ENCODE results near the gene NFXL1. TPM values are rescaled to one million over a fixed set of nuclear protein-coding genes. Genes with fewer than 3 reads are reported as not detected.
"Not testable (repeated sequence)": the region's sequence is repeated elsewhere in the genome, so short reads cannot be mapped to it uniquely, and the experiment has no call there.

Gene NFXL1
- total RNA-seq, 4 donors from 2014 or later, result 3.7 to 10.8 (median 5.5) TPM

GRCh38 chr4:47930971-47931804 lies 16.8 kb upstream of the NFXL1 start:
- Histone ChIP-seq H3K9me3 (no peaks in the 10 kb centered on the region), H3K4me1 (no peaks in the 10 kb centered on the region), H3K4me3 (no peak overlapping the region), H3K27me3 (no peaks in the 10 kb centered on the region), H3K36me3 (no peaks in the 10 kb centered on the region), H3K27ac (no peak overlapping the region)
- intact Hi-C loops (cut with DNase I; ENCODE audit: low total_unique reads) (loop anchor here (5.0 kb wide), 1 partner anchor 264 kb away; no protein-coding TSS in a partner anchor), in situ Hi-C loops (cut with MboI; ENCODE audit: low sequenced_read_pairs in 4 of 4) (loop anchor here (10.0 to 25.0 kb wide), 2 partner anchors 244 to 246 kb away; no protein-coding TSS in a partner anchor)
- ATAC-seq, result no peak
- no peak for DNase-seq
- no peak for TF ChIP-seq POLR2A (IDR thresholded peaks at IDR 0.05)

DNA sequence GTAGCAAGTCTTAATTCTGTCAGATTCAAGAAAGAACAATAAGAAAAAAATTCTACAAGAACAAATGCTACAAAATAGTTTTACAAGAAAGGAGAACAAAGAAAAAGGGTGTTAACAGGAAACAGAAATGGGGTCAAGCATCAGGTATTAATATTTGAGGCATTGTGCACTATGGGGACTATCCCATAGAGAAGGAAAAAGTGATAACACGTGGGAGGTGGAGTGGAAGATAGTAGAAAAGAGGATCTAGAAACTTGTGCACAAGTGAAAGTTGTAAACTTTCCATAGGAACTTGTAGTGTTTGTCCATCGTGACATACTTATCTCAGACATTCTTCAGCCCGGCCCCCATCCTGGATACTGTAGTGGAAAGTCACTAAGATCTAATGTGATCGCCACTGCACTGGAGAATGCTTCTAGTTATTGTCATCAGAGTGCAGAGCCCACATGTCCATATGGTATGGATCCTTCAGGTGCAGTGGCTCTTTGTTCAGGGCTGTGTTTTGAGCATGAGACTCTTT lies 15.4 kb upstream of the NFXL1 start:
- in situ Hi-C loops (cut with MboI; ENCODE audit: low sequenced_read_pairs in 4 of 4) (loop anchor here (10.0 to 25.0 kb wide), 3 partner anchors 155 to 245 kb away; no protein-coding TSS in a partner anchor), intact Hi-C loops (cut with DNase I; ENCODE audit: low total_unique reads) (loop anchor here (5.0 kb wide), 1 partner anchor 262 kb away; no protein-coding TSS in a partner anchor)
- Histone ChIP-seq H3K27me3 (no peaks in the 10 kb centered on the region), H3K4me3 (no peak overlapping the region), H3K4me1 (no peaks in the 10 kb centered on the region), H3K9me3 (no peaks in the 10 kb centered on the region), H3K36me3 (no peaks in the 10 kb centered on the region), H3K27ac (no peak overlapping the region)
- no peak for TF ChIP-seq CTCF (IDR thresholded peaks at IDR 0.05 in 4 of 5, conservative IDR thresholded peaks at IDR 0.05 in 1 of 5)
- TF ChIP-seq POLR2A (IDR thresholded peaks at IDR 0.05), result no peak
- DNase-seq, result no peak
- ATAC-seq, result no peak

DNA sequence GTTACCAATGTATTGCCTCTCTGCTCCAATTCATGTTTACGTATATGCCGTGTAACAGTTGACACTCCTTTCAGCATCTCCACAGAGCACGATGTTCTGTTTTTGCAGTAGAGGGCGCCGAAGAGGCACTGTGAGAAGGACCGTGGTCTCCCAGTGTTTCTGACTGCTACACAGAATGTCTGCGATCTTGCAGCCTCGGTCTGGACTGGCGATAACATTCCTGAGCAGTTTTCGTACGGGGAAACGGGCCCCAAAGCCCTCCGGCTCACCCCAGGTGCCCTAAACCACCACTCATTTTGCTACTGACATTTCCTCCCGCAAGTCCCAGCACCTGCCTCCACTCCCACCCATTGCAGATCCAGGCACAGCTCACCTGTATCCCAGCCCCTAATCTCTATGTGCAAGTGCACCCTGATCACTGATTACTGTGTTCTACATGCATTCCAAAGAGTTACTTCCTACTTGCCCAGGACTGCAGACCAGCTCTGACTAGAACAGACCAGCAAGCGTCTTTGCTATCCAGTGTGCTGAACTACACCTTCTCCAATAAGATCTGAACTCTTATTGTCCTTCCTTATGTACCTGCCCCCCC lies 12.4 kb upstream of the NFXL1 start:
- in situ Hi-C loops (cut with MboI; ENCODE audit: low sequenced_read_pairs in 4 of 4) (loop anchor here in 3 of 4 donors (10.0 to 25.0 kb wide), 2 partner anchors 158 to 239 kb away; no protein-coding TSS in a partner anchor), intact Hi-C loops (cut with DNase I; ENCODE audit: low total_unique reads) (loop anchor here (2.0 kb wide), 1 partner anchor 160 kb away; no protein-coding TSS in a partner anchor)
- no peaks in the 10 kb centered on the region for H3K36me3 ChIP-seq
- TF ChIP-seq CTCF (IDR thresholded peaks at IDR 0.05 in 4 of 5, conservative IDR thresholded peaks at IDR 0.05 in 1 of 5) (peak in 3 of 5 experiments; percentile 21 to 59 (median 42)), POLR2A (IDR thresholded peaks at IDR 0.05) (no peak)
- no peak overlapping the region for H3K27ac ChIP-seq
- no peak for DNase-seq
- H3K27me3 ChIP-seq, result no peaks in the 10 kb centered on the region
- ATAC-seq, result peak in 1 of 2 donors; percentile 72
- H3K4me3 ChIP-seq, result peak overlapping the region in 1 of 4 donors; percentile 39
- no peaks in the 10 kb centered on the region for H3K4me1 ChIP-seq
- no peaks in the 10 kb centered on the region for H3K9me3 ChIP-seq

GRCh38 chr4:47923261-47923608 lies 8.9 kb upstream of the NFXL1 start:
- in situ Hi-C loops (cut with MboI; ENCODE audit: low sequenced_read_pairs in 4 of 4), result loop anchor here in 2 of 4 donors (10.0 to 25.0 kb wide), 2 partner anchors 162 to 461 kb away; partner anchors contain the start of gene COMMD8 (in 1 of the 2)
- H3K27ac ChIP-seq, result not testable (repeated sequence)

GRCh38 chr4:47922436-47923260 lies 8.3 kb upstream of the NFXL1 start:
- H3K27ac ChIP-seq; H3K4me1 ChIP-seq; H3K36me3 ChIP-seq; ATAC-seq; H3K4me3 ChIP-seq; H3K9me3 ChIP-seq; DNase-seq; intact Hi-C loops (cut with DNase I; ENCODE audit: low total_unique reads); H3K27me3 ChIP-seq: not testable (repeated sequence)
- in situ Hi-C loops (cut with MboI; ENCODE audit: low sequenced_read_pairs in 4 of 4), result loop anchor here in 2 of 4 donors (10.0 to 25.0 kb wide), 2 partner anchors 162 to 460 kb away; partner anchors contain the start of gene COMMD8 (in 1 of the 2)

More at GRCh38 chr4:47923261-47923608, 8.9 kb upstream of the NFXL1 start:
- DNase-seq; H3K4me3 ChIP-seq; H3K9me3 ChIP-seq; H3K36me3 ChIP-seq; H3K27me3 ChIP-seq; H3K4me1 ChIP-seq; intact Hi-C loops (cut with DNase I; ENCODE audit: low total_unique reads); ATAC-seq: not testable (repeated sequence)

- H3K4me3 ChIP-seq, DNase-seq, H3K27ac ChIP-seq, H3K36me3 ChIP-seq, H3K9me3 ChIP-seq, H3K27me3 ChIP-seq, ATAC-seq: not testable (repeated sequence)
- in situ Hi-C loops (cut with MboI; ENCODE audit: low sequenced_read_pairs in 4 of 4), result loop anchor here in 1 of 4 donors (25.0 kb wide), 1 partner anchor 455 kb away; the partner anchor contains the start of gene COMMD8
- H3K4me1 ChIP-seq, result peaks cover 11 to 12% of the 10 kb centered on the region in 2 donors
- intact Hi-C loops (cut with DNase I; ENCODE audit: low total_unique reads), result loop anchor here (5.0 to 10.0 kb wide), 3 partner anchors 348 to 915 kb away; partner anchors contain the start of genes OCIAD1 and TEC
Measured at GRCh38 chr4:47917163-47917562, 2.8 kb upstream of the NFXL1 start.
